NCI-H2029 treated with DMSO at 0.1 percent for 48 hours (cell line): Measurements from ENCODE around the gene LHPP.
"Not testable (repeated sequence)": the region's sequence is repeated elsewhere in the genome, so short reads cannot be mapped to it uniquely, and the experiment has no call there.

Experiments
- DNase-seq: peaks from one replicate; lab custom pipeline; 2025; lab: John Stamatoyannopoulos, UW

Gene LHPP

DNA sequence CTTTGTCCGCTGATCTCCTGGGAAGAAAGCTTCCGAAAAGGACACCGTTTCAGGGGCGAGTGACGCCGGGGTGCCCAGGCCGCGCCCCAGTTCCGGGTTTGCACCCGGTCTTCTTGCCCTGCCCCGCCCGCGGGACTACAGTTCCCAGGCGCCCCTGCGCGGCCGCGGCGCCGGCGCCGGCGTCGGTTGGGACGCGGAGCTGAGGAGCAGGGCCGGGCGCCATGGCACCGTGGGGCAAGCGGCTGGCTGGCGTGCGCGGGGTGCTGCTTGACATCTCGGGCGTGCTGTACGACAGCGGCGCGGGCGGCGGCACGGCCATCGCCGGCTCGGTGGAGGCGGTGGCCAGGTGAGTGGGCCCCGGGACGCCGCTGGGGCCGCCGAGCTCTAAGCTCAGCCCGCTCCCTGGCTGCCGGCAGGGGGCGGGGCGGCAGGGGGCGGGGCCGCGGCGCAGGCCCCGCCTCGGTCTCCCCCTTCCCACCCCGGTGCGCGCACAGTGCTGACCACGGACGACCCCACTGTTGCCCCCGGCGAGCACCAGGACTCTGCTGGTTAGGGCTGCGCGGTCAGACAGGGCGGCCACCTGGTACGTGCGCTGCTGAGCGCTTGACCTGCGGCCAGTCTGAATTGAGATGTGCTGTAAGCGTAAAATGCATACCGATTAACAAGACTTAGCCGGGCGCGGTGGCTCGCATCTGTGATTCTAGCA lies at the start of gene LHPP:
Gene LHPP (plus strand): TSS at position 182 of the 706 bp plus-strand sequence. CDS start 40 bp downstream, at position 222.
- DNase-seq, result no peak

GRCh38 chr10:124414076-124414475 lies 47.5 kb upstream of the LHPP start:
- no peak for DNase-seq

- no peak for DNase-seq
Measured at GRCh38 chr10:124415210-124415609, 46.4 kb upstream of the LHPP start.

- DNase-seq, result no peak
Measured at GRCh38 chr10:124416733-124417132, 44.9 kb upstream of the LHPP start.

GRCh38 chr10:124417895-124418725 lies 43.5 kb upstream of the LHPP start:
- DNase-seq, result no peak

- peak; percentile 57 for DNase-seq
Measured at GRCh38 chr10:124418726-124419501, 42.7 kb upstream of the LHPP start, which contains the start of gene OAT. TSS of gene OAT (minus strand) at chr10:124418923. CDS start at chr10:124412171, 6,752 bp downstream.

GRCh38 chr10:124419635-124420034 lies 42.0 kb upstream of the LHPP start:
- no peak for DNase-seq

GRCh38 chr10:124420254-124420653 lies 41.4 kb upstream of the LHPP start:
- no peak for DNase-seq

DNA sequence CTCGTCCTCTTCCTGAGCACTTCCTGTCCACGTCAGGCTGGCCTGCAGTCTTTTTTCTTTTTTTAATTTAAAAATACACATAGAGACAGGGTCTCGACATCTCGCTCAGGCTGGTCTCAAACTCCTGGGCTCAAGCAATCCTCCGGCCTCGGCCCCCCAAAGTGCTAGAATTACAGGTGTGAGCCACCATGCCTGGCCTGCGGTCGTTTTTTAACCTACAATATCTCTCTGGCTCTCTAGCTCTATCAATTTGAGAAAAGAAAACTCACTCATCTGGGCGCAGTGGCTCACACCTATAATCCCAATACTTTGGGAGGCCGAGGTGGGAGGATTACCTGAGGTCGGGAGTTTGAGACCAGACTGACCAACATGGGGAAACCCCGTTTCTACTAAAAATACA lies 38.9 kb upstream of the LHPP start:
- no peak for DNase-seq

DNA sequence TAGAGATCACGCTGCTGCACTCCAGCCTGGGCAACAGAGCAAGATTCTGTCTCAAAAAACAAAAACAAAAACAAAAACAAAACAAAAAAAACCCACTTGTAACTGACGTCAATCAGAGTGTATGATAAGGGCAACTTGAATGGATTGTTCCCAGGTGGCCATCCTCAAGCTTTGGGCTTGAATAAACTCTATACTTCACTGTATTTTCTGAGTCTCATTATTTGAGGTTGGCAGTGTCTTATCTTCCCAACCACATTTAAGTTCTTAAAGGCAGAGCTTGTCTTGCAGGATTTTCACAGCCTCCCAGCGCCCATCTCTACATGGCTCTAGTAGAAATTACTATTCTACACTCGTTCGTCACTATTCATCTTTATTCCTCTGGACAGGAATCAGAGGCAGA lies 37.8 kb upstream of the LHPP start:
- no peak for DNase-seq

DNA sequence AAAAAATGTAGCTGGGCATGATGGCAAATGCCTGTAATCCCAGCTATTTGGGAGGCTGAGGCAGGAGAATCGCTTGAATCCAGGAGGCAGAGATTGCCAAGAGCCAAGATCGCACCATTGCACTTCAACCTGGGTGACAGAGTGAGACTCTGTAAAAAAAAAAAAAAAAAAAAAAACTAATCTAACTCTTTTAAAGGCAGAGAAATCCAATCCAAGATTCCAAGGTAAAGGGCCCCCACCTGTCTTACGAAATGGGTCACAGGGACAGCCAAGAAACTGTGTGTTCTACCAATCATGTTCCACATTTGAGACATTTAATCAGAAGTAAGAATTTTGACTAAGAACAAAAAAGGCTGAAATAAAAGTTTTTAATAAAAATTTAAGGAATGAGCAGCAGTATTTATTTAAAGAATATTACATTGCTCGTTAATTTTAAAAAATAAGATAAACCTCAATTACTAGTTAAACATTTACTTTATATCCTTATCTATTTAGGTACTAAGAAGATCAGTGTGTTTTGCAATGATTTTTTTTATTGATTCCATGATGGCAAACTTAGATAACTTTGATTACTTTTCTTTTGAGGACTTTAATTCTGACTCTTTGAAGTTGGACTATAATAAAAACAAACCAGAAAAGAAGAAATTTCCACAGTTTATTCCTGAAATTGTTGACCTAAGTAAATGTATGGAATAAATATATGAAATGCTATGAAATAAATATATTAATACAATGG lies 36.2 kb upstream of the LHPP start:
- no peak for DNase-seq

DNA sequence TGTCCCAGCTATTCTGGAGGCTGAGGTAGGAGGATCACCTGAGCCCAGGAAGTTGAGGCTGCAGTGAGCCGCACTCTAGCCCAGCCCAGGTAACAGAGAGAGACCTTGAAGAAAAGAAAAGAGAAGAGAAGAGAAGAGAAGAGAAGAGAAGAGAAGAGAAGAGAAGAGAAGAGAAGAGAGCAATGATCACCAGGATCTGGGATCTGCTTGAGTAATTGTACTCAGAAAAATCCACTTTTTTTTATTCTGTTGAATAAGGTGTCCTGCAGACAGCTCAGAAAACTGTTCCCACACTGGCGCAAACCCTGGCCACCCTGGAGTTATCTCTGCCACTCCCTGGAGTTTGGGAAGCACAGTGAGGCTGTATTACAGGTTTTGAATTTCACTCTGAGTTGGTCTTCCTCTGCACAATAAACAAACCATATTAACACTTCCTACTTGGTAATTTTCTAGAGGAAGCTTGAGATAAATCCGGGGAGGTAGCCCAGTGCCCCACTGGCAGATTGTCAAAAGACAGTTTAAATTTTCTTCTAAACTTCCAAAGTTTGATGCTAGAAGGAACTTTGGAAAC lies 33.3 kb upstream of the LHPP start:
- no peak for DNase-seq

- no peak for DNase-seq
Measured at GRCh38 chr10:124429576-124429975, 32.0 kb upstream of the LHPP start.

DNA sequence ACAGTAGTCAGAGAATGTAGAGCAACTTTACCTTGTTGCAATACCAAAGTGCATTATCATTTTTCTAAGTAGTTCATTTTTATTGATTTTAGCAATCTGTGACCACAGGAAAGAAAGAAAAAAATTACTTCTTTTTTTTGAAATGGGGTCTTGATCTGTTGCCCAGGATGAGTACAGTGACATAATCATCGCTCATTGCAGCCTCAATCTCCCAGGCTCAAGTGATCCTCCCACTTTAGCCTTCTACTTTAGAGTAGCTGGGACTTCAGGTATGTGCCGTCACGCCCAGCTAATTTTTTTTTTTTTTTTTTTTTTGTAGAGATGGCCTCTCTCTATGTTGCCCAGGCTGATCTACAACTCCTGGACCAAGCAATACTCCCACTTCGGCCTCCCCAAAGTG lies 31.5 kb upstream of the LHPP start:
- DNase-seq, result no peak

GRCh38 chr10:124433461-124433860 lies 28.2 kb upstream of the LHPP start:
- no peak for DNase-seq

GRCh38 chr10:124435683-124436082 lies 25.9 kb upstream of the LHPP start:
- not testable (repeated sequence) for DNase-seq

- DNase-seq, result no peak
Measured at GRCh38 chr10:124436191-124436638, 25.4 kb upstream of the LHPP start.

DNA sequence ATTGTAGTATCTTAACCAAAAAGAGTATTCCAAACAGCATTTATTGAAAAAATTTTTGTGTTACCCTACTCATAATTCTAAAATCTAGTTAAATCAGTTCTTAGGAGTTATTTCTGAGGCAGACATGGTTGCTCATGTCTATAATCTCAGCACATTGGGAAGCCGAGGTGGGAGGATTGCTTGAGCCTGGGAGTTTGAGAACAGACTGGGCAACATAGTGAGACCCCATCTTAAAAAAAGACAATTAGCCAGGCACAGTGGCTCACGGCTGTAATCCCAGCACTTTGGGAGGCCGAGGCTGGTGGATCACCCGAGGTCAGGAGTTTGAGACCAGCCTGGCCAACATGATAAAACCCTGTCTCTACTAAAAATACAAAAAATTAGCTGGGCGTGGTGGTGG lies 19.9 kb upstream of the LHPP start:
- not testable (repeated sequence) for DNase-seq

DNA sequence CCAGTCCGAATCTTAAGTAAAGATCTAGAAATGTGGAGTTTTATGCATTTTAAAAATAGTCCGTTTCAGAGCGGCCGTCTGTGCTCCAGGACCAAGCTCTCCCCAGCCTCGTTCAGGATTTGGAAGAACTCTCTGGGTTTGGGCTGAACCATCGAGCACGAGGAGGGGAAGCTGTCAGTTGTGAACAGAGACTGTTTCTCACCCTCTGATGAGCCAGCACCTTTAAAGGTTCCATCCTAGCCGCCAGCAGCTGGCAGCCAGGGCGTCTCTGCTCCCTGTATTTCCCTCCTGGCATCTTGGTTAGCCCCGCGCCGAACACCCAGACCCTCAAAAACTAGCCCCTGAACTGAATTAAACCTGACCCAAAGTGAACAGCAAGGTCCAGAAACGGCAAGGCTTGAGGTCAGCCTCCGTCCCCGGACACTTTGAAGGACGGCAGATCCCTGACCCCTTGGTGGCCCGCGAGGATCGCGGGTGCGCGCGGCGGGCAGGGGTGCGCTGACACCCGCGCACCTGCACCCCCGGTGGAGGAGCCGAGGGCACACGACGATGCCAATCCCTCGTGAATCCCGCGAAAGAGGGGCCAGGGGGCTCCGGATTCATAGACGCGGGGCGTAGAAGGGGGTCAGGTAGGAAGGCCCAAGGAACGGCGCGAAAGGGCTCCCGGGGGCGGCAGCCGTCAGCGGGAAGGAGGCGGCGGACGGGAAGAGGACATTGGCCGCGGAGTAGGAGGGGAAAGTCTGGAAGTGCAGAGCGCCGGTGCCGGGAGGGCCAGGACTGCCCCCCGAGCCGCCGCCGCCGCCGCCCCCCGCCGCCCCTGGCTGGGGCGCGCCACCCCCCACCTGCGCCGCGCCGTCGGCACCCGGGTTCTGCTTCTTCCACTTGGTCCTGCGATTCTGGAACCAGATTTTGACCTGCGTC lies 14.5 kb upstream of the LHPP start:
- DNase-seq, result no peak

- no peak for DNase-seq
Measured at GRCh38 chr10:124447751-124448466, 13.7 kb upstream of the LHPP start.
